HG02981 (cell line): Measurements from ENCODE around the gene ANO2.

Experiments used
- ATAC-seq: cut with Tn5 transposase; IDR thresholded peaks from one replicate; pipeline ENCODE4 v1.9.1; 2021; ENCODE audit warnings: mild to moderate bottlenecking, moderate library complexity; ENCODE audit not compliant: unreplicated experiment

Gene ANO2

GRCh38 chr12:5945071-5946008, at the start of gene ANO2:
Gene ANO2 (minus strand): TSS chr12:5945259. CDS start chr12:5945217, 42 bp downstream.
- ATAC-seq: no peak

- ATAC-seq: no peak
Observed at GRCh38 chr12:5989621-5990020, 44.6 kb upstream of the ANO2 start.

DNA sequence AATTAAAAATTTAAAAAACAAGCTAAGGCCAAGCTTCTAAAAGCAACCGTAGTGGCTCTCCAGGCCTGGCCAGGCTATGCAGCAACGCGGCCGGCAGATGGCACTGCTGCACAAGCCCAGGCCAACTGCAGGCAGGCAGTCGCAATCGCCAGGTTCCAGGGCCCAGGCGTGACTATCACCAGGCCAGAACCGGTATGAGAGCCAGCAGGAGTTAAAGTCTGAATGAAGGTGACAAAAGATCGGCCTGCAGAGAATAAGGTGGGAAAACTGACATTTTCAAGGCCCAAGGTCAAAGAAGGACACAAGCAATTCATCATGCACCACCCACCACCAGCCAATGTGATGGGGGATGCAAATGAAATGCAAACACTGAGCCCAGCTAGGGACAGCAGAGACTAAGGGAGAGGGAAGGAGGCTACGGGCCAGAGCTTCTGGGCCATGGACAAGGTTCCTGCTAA, 43.6 kb upstream of the ANO2 start:
- ATAC-seq: no peak

DNA sequence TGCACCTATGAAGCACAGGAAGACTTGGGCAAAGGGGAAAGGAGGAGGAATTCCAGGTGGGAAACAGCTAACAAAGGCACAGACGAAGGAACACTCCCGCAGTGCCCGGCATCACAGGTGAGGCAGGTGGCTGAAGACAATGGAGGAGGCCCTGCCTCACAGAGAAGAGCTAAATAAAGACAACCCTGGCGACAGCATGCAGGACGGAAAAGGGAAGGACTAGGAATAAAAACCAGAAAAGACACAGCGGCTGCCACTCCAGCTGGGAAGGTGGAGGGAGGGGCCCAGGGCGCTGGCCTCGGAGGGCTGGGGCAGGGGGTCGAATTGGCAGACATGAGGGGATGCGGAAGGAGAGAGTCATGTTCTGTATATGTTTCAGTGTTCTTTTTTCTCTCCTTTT, 43.0 kb upstream of the ANO2 start:
- ATAC-seq: no peak

GRCh38 chr12:5987573-5987972, 42.5 kb upstream of the ANO2 start:
- ATAC-seq: no peak

- no peak for ATAC-seq
Observed at GRCh38 chr12:5985471-5985870, 40.4 kb upstream of the ANO2 start.

- no peak for ATAC-seq
Observed at GRCh38 chr12:5984873-5985272, 39.8 kb upstream of the ANO2 start.

- ATAC-seq: no peak
Observed at GRCh38 chr12:5982106-5982505, 37.0 kb upstream of the ANO2 start.

DNA sequence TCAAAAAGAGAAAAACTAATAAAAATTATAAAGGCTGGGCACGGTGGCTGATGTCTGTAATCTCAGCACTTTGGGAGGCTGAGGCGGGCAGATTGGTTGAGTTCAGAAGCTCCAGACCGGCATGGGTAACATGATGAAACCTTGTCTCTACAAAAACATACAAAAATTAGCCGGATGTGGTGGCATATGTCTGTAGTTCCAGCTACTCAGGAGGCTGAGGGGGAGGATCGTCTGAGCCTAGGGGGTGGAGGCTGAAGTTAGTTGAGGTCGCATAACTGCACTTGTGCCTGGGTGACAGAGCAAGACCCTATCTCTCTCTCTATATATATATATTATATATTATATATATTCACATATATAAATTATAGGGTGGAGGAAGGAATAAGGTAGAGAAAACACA, 32.5 kb upstream of the ANO2 start:
- no peak for ATAC-seq

- no peak for ATAC-seq
Observed at GRCh38 chr12:5976711-5977110, 31.7 kb upstream of the ANO2 start.

DNA sequence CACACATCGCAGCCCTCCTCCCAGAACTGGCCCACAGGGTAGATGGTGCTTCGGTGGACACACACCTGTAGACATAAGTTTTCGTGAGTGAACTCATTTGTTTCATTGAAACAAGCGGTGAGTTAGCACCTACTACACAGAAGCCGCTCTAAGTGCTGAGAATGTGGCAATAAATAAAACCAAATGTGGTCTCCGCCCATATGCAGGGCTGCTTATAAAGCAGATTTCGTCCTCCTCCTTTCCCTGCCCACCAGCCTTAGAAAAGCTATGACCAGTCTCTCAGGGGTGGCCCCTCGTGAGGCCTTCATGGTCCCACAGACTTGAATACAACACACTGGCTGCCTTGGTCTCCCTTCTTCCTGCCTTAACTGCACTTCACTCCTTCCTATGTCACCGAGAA, 31.1 kb upstream of the ANO2 start:
- ATAC-seq: no peak

- ATAC-seq: no peak
Observed at GRCh38 chr12:5973461-5974115, 28.5 kb upstream of the ANO2 start.

DNA sequence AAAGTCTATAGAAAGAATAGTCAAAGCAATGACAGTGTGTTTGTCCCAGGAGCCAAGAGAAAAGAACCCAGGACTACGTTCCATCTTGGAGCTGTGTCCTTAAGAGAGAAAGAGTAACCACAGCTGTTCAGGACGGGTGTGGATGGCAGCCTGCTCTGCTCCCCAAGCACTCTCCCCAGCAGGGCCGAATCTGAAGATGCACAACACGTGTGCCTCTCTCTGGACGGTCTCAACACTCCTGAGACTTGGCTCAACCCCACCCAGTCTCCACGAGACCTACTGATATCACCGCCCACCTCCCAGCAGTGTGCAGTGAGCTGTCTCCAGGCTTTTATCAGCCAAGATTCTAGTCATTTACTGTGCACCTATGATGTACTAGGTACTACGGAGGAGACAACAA, 27.3 kb upstream of the ANO2 start:
- ATAC-seq: no peak

- no peak for ATAC-seq
Observed at GRCh38 chr12:5971194-5971850, 26.3 kb upstream of the ANO2 start.

- ATAC-seq: no peak
Observed at GRCh38 chr12:5969974-5970690, 25.1 kb upstream of the ANO2 start.

DNA sequence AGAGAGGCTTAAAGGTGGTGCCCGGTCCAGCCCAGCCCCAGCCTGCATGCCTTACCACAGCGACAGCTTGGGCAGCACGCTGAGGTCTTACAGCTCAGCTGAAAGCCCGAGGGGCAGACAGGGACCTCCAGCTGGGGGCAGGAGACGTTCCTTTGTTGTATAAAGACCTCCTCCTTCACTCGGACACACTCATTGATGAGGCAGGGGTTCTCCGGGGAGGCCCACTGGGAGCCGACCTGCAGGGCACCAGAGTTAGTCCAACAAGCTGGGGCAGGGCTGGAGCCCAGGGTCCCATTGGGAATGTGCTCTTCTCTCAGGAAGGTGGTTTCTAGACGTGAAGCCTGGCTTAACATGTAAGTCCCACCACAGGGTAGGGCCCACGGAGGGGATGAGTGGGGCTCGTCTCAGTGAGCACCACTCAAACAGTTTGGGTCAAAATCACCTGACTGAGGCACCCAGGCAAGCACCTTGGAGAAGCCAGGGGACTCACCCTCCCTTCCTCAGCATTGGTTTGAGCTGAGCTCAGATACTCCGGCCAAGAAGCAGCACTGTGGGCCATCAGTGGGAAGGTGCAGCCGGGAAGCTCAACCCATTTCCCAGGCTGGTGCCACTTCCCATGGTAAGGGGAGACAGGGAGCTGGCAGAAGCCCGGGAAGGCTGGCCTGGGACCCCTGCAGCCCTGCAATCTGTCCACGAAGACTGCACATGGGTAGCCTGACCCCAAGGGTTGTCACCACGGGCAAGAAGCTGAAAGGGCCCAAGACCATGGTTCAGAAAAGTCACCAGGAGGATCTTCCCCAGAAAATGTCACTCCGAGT, 24.3 kb upstream of the ANO2 start:
- no peak for ATAC-seq

- no peak for ATAC-seq
Observed at GRCh38 chr12:5967645-5968415, 22.8 kb upstream of the ANO2 start.

DNA sequence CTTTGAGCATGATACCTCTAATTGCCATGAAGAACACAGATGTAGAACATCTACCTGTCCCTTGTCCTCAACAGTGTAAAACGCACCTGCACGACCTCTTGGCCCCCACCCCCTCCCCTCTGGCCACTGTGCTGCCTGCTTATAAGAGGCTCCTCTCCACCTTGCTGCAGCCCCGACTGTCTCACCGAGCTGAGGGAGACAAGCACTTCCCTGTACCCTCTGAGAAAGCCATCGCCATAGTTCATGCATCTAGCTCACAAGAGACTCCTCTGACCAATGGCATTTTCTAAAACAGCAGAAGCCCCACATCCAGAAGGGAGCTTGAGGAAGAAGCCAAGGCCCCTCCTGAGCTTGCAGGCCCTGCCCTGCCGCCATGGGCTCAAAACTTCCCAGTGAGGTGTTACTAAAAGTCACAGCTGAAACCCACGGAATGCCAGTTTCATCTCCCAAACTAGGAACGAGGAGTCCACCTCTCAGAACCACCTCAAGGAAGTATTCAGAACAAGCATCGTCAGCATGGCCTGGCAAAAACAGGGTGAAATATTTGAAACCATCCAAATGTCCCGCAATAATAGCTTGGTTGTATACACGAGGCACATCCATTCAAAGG, 21.5 kb upstream of the ANO2 start:
- ATAC-seq: no peak

DNA sequence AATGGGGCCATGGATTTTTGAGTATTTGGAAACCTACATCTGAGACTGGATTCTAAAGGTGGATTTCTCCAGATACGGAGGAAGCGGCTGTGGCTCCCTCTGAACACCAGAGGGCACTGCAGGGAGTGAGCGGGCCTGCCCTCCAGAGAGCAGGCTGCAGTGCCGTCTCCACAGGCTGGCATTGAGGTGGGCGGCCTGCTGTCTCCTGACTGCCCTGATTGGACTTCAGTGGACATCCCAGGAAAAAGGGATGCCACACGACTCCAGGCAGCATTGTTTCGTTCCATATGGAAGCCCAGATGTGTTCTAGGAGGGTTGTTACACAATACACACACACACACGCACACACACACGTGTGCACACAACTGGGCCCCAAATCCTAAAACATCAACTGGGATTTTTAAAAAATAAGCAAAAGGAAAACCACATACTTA, 20.9 kb upstream of the ANO2 start:
- ATAC-seq: no peak
